ENCODE data around the gene CAB39L.

CAB39L gene

DNA sequence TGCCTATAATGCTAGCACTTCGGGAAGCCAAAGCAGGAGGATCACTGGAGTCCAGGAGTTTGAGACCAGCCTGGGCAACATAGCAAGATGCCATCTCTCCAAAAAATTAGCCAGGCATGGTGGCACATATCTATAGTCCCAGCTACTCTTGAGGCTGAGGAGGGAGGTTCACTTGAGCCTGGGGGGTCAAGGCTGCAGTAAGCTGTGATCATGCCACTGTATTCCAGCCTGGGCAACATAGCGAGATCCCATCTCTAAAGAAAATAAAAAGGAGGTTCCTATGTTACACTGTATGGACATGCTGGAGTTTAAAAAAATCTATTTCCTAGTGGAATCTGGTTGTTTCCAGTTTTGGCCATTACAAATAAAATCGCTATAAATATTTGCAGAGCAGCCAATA lies 2.6 kb downstream of the CAB39L start:
- DNase-seq = no peak

DNA sequence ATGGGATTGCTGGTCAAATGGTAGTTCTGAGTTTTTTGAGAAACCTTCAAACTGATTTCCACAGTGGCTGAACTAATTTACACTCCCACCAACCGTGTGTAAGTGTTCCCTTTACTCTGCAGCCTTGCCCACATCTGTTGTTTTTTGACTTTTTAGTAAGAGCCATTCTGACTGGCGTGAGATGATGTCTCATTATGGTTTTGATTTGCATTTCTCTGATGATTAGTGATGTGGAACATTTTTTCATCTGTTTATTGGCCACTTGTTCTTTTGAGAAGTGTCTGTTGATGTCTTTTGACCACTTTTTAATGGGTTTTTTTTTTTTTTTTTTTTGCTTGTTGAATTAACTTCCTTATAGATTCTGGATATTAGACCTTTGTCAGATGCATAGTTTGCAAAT lies 4.3 kb downstream of the CAB39L start:
- no peak for DNase-seq

DNA sequence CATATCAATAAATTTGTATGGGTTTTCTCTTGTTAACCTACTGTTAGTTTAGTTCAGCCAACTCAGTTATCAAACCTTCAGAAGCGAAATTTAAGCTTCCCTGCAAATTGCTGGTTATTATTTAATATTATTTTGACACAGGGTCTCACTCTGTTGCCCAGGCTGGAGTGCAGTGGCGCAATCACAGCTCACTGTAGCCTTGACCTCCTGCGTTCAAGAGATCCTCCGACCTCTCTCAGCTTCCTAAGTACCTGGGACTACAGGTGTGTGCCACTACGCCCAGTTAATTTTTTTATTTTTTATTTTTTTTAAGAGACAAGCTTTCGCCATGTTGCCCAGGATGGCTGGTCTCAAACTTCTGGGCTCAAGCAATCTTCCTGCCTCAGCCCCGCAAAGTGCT lies 6.2 kb downstream of the CAB39L start:
- DNase-seq = no peak

DNA sequence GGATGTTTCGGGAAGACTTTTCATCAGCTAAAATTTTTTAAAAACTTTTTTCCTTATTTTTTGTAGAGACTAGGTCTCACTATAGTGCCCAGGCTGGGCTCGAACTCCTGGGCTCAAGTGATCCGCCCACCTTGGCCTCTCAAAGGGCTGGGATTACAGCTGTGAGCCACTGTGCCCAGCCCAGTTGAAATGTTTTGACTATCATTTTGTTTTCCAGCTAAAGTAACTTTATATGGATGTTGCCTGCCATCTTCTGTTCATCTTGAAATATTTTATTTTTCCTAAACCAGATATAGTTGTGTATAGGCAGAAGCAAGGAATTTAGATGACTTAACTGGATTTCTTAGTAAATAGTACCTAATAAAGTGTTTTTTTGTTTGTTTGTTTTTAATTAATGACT lies 7.0 kb downstream of the CAB39L start:
- DNase-seq = no peak

DNA sequence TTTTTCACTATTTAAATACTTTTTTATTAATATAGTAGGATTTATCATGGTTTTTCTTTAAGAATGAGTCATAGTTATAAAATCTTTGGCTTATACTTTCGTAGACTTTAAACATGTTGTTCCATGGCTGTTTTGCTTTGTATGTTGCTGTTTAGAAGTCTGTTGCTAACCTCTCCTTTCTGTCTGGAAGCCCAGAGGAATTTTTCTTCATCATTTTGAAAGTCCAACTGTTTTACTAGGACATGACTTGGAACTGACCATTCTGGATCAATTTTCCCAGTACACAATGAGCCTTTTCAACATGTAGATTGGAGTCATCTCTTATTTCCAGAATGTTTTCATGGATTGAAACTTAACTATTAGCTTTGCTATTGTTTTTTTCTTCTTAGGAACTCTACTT lies 7.9 kb downstream of the CAB39L start:
- DNase-seq = no peak

DNA sequence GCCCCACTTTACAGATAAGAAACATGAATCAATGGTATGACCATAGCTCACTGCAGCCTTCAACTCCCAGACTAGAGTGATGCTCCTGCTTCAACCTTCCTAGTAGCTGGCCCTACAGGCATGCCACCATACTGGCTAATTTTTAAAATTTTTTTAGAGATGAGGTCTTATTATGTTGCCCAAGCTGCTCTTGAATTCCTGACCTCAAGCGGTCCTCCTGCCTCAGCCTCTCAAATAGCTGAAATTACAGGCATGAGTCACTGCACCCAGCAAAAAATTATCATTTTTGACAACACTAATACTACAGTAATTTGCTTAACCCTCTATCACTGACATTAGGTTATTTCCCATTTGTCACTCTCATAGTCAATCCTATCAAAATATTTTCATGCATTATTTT lies 14.7 kb downstream of the CAB39L start:
- no peak for DNase-seq

DNA sequence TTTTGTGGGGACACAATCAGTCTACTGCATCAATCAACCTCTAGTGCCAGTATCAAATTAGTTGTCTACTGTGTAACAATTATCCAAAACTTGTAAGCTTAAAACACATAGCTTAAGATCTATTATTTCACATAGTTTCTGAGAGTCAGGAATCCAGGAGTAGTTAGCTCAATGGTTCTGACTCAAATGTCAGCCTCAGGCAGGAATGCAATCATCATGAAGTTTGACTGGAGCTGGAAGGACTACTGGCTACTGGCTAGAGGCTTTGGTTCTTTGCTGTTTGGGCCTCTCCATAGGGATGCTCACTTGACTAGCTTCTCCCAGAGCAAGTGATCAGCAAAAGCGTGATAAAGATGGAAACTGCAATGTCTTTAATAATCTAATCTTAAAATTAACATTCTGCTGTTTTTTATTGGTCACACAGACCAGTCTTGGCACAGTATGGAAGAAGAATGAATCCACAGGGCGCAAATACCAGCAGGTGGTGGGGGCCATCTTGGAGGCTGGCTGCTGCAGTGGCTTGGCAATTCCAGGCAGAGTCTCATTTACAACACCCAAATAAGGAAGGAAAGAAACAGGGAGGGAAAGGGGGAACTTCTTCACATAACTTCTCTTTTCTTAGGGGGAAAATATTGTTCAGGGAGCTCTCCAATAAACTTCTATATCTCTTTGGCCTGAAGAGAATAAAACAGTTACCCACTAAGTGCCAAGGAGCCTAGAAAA lies 15.7 kb downstream of the CAB39L start:
- no peak for DNase-seq

DNA sequence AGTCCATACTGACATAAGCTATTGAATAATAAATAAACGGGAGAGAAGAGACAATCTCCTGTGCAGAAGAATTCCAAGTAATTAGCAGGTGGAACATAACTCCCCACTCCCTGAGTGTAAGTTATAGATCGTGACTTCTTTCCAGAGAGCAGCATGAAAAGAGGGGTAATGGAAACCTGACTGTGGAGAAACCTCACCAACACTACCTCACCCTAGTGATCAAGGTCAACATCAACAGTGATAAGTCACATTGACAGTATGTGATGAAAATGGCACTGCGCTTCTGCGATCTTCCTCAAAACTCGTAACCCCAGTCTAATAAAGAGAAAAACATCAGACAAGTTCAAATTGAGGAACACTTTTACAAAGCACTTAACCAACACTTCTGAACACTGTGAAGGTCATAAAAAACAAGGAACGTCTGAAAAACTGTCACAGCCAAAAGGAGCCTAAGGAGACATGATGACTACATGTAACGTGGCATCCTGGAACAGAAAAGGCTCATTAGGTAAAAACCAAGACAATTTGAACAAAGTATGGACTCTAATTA lies 19.8 kb downstream of the CAB39L start:
- no peak for DNase-seq

DNA sequence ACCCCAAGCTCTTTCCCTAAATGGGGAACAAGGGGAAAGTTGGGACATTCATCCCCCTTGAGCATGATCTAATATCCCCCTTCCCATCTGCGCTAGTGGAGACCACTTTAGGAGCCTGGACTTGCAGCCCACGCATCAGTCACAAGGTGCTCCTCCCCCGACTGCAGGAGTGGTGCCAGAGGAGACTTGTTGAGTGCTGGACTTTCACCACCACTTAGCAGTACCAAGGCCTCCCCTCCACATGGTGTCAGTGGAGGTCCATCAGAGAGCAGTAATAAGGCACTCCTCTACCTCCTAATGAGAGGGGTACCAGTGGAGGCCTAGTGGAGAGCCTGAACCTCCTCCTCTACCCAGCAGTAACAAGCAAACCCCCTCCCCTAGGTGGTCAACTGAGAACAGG lies 22.5 kb downstream of the CAB39L start:
- DNase-seq = no peak

DNA sequence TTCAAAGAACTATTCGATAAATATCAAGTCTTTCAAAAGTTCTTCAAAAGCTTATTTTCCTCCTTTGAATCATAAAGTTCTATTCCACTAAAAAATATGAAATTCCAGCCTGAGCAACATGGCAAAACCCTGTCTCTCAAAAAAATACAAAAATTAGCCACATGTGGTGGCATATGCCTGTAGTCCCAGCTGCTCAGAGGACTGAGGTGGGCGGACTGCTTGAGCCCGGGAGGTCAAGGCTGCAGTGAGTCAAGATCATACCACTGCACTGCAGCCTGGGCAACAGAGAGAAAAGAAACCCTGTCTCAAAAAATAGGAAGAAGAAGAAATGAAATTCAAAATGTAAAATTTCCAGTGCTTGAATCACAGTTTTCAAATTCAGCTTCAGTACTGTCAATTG lies 24.6 kb downstream of the CAB39L start:
- no peak for DNase-seq

DNA sequence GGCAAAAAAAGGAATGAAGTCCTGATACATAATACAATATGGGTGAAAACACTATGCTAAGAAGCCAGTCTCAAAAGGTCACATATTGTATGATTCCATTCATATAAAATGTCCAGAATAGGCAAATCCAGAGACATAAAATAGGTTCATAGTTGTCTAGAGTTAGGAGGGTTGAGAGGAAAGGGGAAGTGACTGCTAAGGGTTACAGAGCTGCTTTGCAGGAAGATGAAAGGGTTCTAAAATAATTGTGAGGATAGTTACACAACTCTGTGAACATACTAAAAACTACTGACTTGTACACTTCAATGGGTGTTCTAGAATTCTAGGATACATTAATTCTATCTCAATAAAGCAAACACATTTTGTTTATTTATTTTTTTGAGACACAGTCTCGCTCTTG lies 25.7 kb downstream of the CAB39L start:
- no peak for DNase-seq

DNA sequence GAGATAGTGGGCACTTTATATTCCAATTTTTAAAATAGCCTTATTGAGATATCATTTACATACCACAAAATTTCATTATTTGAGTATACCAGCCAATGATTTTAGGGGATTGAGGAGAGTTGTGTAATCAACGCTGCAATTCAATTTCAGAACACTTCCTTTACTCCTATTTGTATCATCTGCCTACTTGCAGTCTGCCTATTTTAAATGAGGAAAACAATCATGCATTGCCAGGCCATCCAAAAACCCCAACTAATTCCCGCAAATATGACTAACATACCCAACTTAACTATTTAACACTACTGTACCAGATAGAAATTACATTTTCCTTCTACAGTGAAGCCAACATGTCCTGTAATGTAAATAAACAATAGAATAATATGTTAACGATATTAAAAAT lies 26.7 kb downstream of the CAB39L start:
- no peak for DNase-seq

DNA sequence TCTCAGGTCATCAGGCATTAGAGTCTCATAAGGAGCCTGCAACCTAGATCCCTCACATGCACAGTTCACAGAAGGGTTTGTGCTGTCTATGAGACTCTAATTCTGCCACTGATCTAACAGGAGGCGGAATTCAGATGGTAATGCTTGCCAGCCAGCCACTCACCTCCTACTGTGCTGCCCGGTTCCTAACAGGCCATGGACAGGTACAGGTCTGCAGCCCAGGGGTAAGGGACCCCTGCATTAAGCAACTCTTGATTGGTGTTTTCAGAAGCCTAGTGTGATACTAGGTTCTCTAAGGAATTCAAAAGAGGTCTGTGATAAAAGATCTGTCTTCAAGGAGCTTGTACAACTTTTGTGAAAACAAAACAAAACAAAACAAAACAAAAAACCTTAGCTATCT lies 31.1 kb downstream of the CAB39L start:
- DNase-seq = no peak

DNA sequence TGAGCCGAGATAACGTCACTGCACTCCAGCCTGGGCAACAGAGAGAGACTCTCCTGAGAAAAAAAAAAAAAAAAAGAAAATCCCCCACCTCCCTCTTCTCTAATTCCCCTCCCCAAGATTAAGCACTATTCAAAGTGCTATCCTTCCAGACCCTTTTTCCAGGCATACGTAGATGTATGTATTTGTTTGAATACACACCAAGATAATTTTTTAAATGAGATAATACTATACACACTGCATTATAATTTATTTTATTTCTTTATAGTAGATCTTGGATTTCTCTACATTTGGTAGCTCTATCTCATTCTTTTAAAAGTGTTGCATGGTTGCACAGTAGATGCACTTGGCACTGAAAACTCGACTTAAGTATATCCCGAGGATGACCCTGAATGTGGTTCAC lies 32.5 kb downstream of the CAB39L start:
- DNase-seq = no peak

DNA sequence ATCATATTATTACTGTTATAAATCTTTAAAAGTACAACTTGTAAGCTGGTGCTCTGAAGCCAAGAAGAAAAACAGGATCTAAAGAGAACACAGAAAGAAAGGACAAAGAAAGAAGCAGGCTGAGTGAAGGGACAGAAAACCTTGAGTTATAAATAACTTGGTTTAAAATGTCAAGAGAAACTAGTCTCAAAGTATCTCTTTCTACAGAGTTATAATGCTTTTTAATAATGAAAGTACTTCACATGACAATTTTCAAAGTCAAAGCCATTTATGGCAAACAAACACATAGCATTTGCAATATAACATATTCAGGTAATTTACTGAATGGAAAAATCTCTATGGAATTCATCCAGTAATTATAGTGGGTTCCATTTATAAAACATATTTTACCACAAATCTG lies 33.4 kb downstream of the CAB39L start:
- no peak for DNase-seq

DNA sequence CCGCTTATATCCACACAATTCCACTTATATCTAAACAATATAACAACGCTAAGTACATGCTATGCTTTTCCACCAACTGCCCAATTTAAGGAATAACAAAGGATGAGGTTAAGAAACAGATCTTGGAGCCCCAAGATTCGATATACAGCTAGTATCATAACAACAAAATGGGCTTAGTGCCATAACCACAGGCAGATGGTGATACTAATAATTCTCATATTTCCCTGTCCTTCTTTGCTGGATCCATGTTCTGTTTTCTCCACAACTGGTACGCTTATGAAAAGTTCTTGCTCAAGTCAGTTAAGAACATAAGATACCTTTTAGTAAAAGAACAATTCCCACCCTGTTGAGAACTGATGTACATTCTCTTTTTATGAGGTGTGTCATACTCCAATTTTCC lies 33.9 kb downstream of the CAB39L start:
- DNase-seq = no peak

DNA sequence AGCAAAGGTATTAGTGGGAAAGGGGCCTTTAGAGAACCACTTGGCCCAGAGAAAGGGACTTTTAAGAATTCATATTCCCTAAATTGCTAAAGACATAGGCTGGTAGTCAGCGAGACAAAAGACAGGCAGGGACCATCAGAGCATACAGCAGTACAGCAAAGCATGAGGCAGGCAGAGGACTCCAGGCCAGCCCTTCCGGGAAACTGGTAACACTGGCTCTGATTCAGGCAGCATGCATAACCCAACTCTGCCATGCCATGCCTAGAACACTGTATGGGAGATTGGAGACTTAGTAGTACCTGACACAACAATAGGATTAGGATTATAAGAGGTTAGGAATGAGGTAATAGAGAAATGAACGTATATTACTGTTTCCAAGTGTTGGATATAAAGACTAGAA lies 34.9 kb downstream of the CAB39L start:
- DNase-seq = no peak

DNA sequence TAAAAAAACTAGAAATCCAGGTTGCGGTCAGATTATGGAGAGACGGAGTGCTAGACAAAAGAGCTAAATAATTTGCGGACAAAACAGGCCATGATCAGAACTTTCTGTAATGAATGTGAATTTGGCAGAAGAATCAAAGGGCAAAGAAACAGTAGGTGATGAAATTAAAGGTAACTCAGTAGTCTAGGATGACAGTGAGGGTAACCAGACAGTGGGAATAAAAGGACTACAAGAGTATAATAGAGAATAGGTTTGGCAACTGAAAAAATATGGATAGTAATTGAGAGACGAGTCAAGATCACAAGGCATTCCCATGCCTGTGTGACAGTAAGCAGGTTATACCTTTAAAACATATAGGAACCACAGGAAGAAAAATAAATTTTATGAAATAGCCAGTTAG lies 35.9 kb downstream of the CAB39L start:
- no peak for DNase-seq

DNA sequence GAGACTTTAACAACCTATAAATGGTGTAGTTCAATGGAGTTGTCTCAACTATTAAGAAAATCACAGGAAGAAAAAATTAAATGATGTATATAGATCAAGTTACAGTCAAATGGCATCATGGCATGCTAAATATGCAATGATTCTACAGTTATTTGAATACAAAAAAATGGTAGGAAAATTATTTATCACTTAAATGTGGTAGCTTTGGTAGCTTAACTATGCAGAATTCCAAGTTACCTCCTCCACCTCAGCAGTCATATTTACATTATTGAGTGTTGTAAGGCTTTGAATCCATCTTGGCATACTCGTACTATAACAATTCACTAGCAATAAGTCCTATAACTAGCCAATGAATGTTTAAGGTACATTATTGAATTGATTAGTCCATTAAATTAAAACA lies 36.8 kb downstream of the CAB39L start:
- DNase-seq = no peak

DNA sequence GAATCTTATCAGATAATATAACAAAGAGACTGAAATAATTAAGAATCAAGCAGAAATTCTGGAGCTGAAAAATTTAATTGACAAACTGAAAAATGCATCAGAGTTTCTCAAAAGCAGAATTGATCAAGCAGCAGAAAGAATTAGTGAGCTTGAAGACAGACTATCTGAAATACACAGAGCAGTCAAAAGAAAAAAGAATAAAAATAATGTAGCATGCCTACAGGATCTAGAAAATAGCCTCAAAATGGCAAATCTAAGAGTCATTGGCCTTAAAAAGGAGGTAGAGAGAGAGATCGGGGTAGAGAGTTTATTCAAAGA lies 39.2 kb downstream of the CAB39L start:
- no peak for DNase-seq

DNA sequence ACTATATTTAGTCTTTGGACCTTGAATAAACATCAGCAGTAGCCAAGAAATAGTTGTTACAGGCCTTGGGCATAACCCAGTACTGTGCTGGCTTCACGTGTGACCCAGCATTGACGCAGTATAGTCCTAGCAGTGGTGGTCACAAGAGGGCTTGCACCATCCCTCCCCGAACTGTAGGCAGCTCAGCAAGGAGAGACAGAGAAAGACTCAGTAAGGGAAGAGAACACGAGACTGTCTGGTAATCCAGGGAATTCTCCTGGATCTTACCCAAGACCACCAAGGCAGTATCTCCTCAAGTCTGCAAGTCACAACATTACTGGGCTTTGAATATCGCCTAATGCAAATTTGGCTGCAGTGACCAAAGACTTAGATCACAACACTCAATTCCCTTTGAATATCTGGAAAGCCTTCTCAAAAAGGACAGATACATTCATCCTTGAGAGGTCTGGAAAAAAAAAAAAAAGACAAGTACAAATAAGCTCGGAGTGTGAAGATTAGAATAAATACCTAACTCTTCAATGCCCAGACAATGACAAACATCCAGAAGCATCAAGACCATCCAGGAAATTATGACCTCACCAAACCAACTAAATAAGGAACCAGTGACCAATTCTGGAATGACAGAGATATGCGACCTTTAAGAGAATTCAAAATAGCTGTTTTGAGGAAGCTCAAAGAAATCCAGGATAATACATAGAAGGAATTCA lies 39.7 kb downstream of the CAB39L start:
- no peak for DNase-seq

DNA sequence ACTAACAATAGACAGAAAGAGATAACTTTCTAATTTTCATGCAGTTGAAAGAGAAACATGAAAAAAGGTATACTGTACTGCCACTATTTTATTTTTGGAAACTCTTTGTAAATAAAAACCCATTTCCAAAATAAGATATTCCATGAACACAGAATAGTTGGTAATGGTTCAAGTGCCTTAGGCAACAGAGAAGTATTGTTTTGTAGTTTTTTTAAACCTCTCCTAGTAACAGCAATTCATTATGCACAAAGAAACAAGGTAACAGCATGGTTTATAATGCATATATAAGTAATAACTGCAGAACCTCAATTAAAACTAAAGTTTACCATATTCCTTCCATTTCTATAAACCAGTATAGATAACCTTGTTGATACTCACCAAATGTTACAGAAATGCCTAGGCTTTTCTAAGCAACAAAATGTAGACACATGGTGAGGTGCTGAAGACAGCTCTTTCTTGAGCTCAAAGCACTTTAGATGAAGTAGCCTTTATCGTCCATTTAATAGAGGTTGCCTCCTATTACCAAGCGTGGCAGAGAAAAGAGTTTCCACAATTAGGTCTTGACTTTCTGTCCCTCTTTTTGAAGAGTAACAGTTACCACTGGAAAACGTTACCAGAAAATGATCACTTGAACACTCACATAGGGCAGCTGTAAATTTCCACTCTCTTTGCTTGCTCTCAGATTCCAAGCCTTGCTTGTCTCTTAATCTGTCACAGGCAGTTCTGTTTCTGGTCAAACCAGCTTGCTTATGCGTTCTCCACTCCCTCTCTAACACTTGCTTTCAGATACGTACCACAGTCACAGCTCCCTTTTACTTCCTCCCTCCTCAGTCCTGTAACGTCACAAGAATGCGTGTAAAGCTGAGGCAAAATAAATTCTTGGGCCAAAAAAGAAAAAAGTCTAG lies 42.9 kb downstream of the CAB39L start:
- DNase-seq = no peak

DNA sequence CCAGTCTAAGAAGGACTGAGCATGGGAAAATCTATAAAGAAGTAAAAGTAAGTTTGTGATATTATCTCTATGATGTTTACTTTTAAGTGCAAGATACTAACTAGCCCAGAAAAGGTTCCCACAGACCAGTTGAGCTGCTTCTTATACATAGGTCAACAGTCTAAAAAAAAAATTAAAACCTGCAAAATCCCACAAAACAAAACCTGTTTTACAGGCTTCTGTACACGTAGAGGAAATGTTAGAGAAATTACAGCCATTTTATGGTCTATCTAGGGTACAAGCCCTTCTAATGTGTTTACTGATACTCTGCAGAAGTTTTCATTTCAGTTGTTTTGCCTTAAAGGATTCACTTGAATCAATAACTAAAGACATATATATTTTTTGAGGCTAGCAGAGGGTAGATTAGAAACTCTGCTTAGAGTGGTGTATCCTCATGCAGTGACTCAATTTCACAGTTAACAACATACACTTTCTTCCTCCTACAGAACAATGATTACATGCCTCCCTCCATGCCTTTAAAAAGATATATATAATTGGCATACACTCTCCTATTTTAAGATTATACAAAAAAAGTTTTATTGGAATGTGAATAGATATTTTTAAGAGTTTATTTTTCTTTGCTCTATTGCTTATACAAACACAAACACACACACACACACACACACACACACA lies 43.9 kb downstream of the CAB39L start:
- DNase-seq = no peak
